NCI-H187 treated with DMSO at 0.1 percent for 48 hours (cell line): ENCODE results near the gene ANKFY1.
A peak's percentile ranks its signal among the peaks of the same experiment; 100 is the strongest.

ENCODE experiments used
- DNase-seq: peaks from one replicate; lab custom pipeline; 2025; lab: John Stamatoyannopoulos, UW

The ANKFY1 gene, protein sequence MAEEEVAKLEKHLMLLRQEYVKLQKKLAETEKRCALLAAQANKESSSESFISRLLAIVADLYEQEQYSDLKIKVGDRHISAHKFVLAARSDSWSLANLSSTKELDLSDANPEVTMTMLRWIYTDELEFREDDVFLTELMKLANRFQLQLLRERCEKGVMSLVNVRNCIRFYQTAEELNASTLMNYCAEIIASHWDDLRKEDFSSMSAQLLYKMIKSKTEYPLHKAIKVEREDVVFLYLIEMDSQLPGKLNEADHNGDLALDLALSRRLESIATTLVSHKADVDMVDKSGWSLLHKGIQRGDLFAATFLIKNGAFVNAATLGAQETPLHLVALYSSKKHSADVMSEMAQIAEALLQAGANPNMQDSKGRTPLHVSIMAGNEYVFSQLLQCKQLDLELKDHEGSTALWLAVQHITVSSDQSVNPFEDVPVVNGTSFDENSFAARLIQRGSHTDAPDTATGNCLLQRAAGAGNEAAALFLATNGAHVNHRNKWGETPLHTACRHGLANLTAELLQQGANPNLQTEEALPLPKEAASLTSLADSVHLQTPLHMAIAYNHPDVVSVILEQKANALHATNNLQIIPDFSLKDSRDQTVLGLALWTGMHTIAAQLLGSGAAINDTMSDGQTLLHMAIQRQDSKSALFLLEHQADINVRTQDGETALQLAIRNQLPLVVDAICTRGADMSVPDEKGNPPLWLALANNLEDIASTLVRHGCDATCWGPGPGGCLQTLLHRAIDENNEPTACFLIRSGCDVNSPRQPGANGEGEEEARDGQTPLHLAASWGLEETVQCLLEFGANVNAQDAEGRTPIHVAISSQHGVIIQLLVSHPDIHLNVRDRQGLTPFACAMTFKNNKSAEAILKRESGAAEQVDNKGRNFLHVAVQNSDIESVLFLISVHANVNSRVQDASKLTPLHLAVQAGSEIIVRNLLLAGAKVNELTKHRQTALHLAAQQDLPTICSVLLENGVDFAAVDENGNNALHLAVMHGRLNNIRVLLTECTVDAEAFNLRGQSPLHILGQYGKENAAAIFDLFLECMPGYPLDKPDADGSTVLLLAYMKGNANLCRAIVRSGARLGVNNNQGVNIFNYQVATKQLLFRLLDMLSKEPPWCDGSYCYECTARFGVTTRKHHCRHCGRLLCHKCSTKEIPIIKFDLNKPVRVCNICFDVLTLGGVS

GRCh38 chr17:4263282-4264215 lies at the start of gene ANKFY1:
Gene ANKFY1 (minus strand): TSS chr17:4263979. CDS start chr17:4263941, 38 bp downstream.
- peak; percentile 54 for DNase-seq

- no peak for DNase-seq
Observed at GRCh38 chr17:4310354-4311060, 46.7 kb upstream of the ANKFY1 start.

DNA sequence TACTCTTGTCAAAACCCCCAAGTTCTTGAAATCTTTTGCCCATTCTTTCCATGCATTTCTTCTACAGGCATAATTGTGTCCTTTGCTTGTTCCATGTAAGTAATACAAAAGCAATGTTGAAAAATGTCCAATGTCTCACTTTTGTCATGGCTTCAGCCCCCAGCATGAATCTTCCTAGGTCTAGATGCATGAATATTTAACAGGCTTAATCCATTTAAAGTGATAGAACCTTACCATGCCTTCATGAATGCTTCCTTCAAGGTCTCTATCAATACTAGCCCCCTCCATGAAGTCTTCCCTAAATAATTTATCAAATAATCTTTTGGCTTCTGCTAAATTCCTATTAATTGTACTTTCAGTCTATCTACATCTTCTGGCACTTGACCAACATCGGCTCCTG lies 46.1 kb upstream of the ANKFY1 start:
- DNase-seq: no peak

- DNase-seq: no peak
Observed at GRCh38 chr17:4307179-4307930, 43.6 kb upstream of the ANKFY1 start.

GRCh38 chr17:4305224-4305623 lies 41.4 kb upstream of the ANKFY1 start:
- no peak for DNase-seq

DNA sequence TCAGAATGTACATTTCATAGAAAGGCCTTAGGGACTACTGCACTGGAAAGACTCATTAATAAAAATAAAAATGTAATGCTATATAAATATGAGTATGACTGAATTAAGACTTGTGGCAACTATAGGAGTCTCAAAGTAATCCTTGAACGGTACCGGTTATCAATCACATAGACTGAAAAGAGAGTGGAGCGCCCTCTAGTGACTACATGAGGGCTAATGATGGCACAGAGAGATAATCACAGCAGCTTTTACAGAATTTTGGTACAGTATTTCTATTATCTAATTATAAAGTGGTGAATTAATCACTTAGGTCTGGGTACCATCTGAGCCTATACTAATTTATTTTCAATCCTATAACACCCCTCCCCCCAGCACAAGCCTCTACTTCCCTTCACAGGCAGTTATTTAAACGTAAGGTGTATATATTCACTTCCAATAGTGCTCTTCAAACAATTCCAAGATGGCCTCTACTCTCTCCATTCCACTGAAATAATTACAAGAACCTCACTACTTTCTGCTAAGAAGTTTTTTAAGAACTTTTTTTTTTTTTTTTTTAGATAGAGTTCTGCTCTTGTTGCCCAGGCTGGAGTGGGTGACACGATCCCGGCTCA lies 40.7 kb upstream of the ANKFY1 start:
- no peak for DNase-seq

- no peak for DNase-seq
Observed at GRCh38 chr17:4301066-4301465, 37.3 kb upstream of the ANKFY1 start.

GRCh38 chr17:4297351-4297750 lies 33.6 kb upstream of the ANKFY1 start:
- no peak for DNase-seq

DNA sequence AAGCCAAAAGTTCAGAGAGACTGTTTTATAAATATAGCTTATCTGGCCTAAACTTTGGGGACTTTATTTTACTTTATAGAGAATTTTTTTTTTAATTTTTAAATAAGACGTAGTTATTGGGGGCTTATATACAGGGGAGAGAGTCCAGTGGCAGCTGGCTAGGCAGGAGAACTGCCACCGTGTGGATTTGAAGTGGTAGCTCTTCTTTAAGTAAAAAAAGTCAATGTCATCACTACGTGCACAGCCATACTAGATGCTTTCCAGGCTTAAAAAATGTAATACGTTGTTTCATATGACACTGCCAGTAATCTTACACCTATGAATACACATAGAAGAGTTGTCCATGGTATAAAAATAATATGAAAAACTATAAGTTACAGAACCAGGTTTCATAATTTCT lies 31.9 kb upstream of the ANKFY1 start:
- no peak for DNase-seq

DNA sequence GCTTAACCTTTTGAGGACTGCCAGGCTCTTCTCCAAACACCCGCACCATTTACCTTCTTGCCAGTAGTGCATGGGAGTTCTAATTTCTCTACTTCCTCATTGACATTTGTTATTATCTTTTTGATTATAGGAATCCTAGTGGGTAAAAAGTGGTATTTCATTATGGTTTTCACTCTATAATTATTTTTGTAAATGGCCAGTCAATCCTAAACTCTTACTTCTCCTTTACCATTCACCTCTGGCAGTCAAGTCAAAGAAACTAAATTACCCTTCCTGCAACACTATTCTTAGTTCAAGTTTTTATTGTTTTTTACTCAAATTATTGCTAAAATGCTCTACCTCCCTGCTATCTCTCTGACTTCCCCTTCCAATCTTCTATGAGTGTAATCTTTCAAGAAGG lies 29.8 kb upstream of the ANKFY1 start:
- no peak for DNase-seq

- DNase-seq: no peak
Observed at GRCh38 chr17:4287710-4288109, 23.9 kb upstream of the ANKFY1 start.

DNA sequence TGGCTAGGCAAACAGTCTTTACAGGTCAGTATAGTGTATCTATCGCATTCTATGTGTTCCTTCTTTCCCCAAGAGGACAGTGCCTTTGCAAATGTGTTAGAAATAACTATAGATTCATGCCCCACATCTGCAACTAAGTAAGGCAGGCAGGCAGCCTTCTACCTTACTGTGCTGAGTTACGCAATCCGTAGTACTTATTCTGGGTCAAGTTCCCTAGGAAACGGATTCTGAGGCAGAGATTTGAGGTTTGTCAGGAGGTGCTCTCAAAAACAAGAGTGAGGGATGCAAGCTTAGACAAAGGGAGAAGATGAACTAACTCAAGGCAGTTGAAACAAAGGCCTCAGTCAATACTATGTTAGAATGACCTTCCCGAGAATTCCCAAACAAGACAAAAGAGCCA lies 12.7 kb upstream of the ANKFY1 start:
- DNase-seq: no peak

DNA sequence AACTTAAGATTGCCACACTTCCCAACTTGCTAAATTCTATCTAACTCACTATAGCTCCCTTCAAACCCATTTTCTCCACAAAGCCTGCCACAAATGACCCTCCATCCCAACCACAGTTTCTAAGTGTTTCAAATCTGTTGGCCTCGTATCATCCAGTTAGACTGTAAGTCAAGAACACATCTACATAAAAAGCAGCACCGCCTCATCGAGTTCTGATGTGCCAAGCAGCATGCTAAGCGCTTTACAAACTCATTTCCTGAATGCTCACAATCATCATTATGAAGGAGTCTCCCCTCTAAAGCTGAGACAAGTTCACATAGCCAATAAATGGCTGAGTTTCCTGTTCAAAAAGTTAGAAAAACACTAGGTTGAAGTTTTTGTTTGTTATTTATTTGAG lies 9.2 kb upstream of the ANKFY1 start:
- no peak for DNase-seq

DNA sequence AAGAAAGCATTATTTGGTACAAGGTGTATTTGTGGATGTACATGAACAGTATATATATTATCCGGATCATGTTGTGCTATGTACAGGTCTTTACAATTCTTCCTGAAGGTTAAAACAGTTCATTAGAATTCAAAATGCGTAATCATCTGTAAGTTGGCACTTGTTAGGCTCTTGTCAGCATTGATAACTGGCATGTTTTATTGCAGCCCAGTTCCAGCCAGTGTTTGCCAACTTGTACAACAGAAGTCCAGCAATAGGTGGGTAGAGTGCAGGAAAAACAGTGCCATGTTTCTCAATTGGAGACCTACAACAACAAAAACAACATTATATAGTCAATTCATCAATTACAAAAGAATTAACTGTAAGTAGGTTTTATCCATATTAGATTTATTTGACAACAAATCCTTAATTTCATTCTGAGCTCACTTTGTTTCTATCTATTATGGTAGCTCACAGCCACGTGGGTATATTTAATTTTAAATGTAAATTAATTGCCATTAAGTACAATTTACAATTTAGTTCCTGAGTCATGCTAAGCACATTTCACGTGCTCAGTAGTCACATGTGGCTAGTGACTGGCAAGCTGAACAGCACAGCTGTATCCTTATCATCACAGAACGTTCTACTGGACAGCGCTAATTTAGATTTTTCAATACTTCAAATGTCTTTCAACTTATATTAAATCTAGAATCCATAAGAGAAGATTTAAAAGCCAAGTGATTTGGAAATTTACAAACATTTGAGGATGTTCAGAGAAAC lies 8.6 kb upstream of the ANKFY1 start:
- no peak for DNase-seq

DNA sequence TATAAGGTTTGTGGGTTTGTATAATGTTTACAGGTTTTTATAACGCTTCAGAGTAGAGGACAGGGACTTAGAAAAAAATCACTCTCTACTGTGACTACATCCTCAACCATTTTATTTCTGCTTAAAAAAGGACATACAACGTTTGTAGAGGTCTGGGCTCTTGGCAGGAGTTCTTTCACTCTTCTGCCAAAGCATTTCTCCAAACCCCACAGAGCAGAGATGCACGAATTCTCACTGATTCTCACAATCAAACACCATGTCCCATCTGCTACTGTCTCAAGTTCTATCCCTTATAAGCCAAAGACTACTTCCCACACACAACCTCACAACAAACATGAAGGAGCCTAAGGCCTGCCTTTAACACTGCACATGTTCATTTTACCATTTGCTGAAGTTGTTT lies 7.0 kb upstream of the ANKFY1 start:
- no peak for DNase-seq

GRCh38 chr17:4269915-4270314 lies 6.1 kb upstream of the ANKFY1 start:
- DNase-seq: no peak

- DNase-seq: no peak
Observed at GRCh38 chr17:4267402-4267801, 3.6 kb upstream of the ANKFY1 start.

GRCh38 chr17:4266550-4266949 lies 2.8 kb upstream of the ANKFY1 start:
- DNase-seq: no peak

DNA sequence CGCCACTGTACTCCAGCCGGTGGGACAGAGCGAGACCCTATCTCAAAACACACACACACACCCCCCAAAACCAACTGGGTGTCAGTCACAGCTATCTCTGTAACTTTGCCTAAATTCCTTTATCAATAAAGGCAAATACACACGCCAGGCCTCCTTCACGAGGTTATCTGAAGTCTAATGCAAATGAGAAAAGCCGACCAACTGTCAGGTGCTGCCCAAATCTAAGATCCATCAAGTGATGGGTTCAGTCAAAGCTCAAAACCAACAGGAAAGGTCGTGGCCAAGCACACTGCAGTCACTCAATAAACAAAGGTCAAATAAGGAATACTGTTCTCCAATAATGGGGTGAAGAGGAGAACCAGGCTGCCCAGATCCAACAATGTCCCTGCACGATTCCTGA lies 1.1 kb downstream of the ANKFY1 start:
- no peak for DNase-seq
